WTC11 (cell line): Measurements from ENCODE around the gene UBL4A. TPM values are rescaled to one million over a fixed set of nuclear protein-coding genes. Genes with fewer than 3 reads are reported as not detected.

Experiments
- ATAC-seq: fragments of 200-7000 bp; cut with Tn5 transposase; 2 replicates; pipeline ENCODE4 v1.10.0; 2021; ENCODE audit warnings: mild to moderate bottlenecking, moderate library complexity
- CTCF ChIA-PET: fragments of 300-600 bp; sonication (Branson Sonifier 250); formaldehyde crosslinking; loops from one replicate; lab custom pipeline; 2021; ENCODE audit warnings: antibody characterized with exemption; lab: Charles Lee
- POLR2A ChIA-PET: fragments of 350-600 bp; sonication (Branson Sonifier 250); formaldehyde crosslinking; loops from one replicate; lab custom pipeline; 2021; ENCODE audit warnings: antibody characterized with exemption; lab: Charles Lee
- DNase-seq: peaks from one replicate; pipeline ENCODE4 v3.0.0; 2021; ENCODE audit warnings: low spot score
- H3K27ac Mint-ChIP-seq: 2 replicates; pipeline ENCODE4 v1.8.0; 2021; ENCODE audit warnings: mixed read lengths
- H3K27me3 Mint-ChIP-seq: 2 replicates; pipeline ENCODE4 v1.8.0; 2021; ENCODE audit warnings: low read depth, mild to moderate bottlenecking, moderate library complexity, mixed read lengths
- H3K36me3 Mint-ChIP-seq: 2 replicates; pipeline ENCODE4 v1.8.0; 2021; ENCODE audit warnings: mixed read lengths
- H3K4me1 Mint-ChIP-seq: 2 replicates; pipeline ENCODE4 v1.8.0; 2022; ENCODE audit warnings: mixed read lengths
- H3K4me3 Mint-ChIP-seq: 2 replicates; pipeline ENCODE4 v1.8.0; 2021; ENCODE audit warnings: mild to moderate bottlenecking, moderate library complexity, mixed read lengths
- H3K9me3 Mint-ChIP-seq: 2 replicates; pipeline ENCODE4 v1.8.0; 2021; ENCODE audit warnings: mixed read lengths
- CREB1 ChIP-seq: sonication (generic); formaldehyde crosslinking; IDR thresholded peaks from 2 replicates; pipeline ENCODE4 v1.8.0; 2023; ENCODE audit warnings: mild to moderate bottlenecking, missing genetic modification reagents
- FOXJ3 ChIP-seq: sonication (generic); formaldehyde crosslinking; IDR thresholded peaks from 2 replicates; pipeline ENCODE4 v1.9.0; 2021; ENCODE audit warnings: missing genetic modification reagents, mild to moderate bottlenecking, borderline replicate concordance
- FOXP1 ChIP-seq: sonication (generic); formaldehyde crosslinking; IDR thresholded peaks from 2 replicates; pipeline ENCODE4 v1.8.0; 2022; ENCODE audit warnings: missing genetic modification reagents, mild to moderate bottlenecking, moderate library complexity, borderline replicate concordance
- JUN ChIP-seq: sonication (generic); formaldehyde crosslinking; IDR thresholded peaks from 2 replicates; pipeline ENCODE4 v1.8.0; 2023; ENCODE audit warnings: mild to moderate bottlenecking, missing genetic modification reagents
- NFE2L1 ChIP-seq: sonication (generic); formaldehyde crosslinking; IDR thresholded peaks from 2 replicates; pipeline ENCODE4 v1.8.1; 2023; ENCODE audit warnings: missing genetic modification reagents
- NFYB ChIP-seq: sonication (generic); formaldehyde crosslinking; conservative IDR thresholded peaks from 2 replicates; pipeline ENCODE4 v1.8.0; 2022; ENCODE audit warnings: low read depth, missing genetic modification reagents
- NR2C2 ChIP-seq: sonication (generic); formaldehyde crosslinking; IDR thresholded peaks from 2 replicates; pipeline ENCODE4 v1.8.0; 2022; ENCODE audit warnings: mild to moderate bottlenecking, missing genetic modification reagents
- SMAD4 ChIP-seq: sonication (generic); formaldehyde crosslinking; IDR thresholded peaks from 2 replicates; pipeline ENCODE4 v1.8.0; 2022; ENCODE audit warnings: mild to moderate bottlenecking, missing genetic modification reagents
- SOX15 ChIP-seq: fragments of 250-450 bp; sonication (Bioruptor Pico); IDR thresholded peaks from 2 replicates; pipeline ENCODE4 v1.9.0; 2021; ENCODE audit warnings: mild to moderate bottlenecking
- TEAD1 ChIP-seq: sonication (generic); formaldehyde crosslinking; IDR thresholded peaks from 2 replicates; pipeline ENCODE4 v1.8.0; 2022; ENCODE audit warnings: mild to moderate bottlenecking, missing genetic modification reagents
- TP53 ChIP-seq: sonication (generic); formaldehyde crosslinking; IDR thresholded peaks from 2 replicates; pipeline ENCODE4 v1.8.1; 2023; ENCODE audit warnings: mild to moderate bottlenecking, missing genetic modification reagents
- ZNF396 ChIP-seq: fragments of 250-450 bp; sonication (Bioruptor Pico); IDR thresholded peaks from 2 replicates; pipeline ENCODE4 v1.8.0; 2021; ENCODE audit warnings: mild to moderate bottlenecking, moderate library complexity, borderline replicate concordance
- total RNA-seq: library from RNA; stranded (reverse); gene quantifications from 3 replicates; pipeline ENCODE4 v1.2.3, GENCODE V29; 2021
- TF ChIP-seq, protein P1 (sequence below): sonication (generic); formaldehyde crosslinking; IDR thresholded peaks from 2 replicates; pipeline ENCODE4 v1.8.1; 2023; ENCODE audit warnings: mild to moderate bottlenecking, missing genetic modification reagents
- TF ChIP-seq, protein P2 (sequence below): sonication (generic); formaldehyde crosslinking; IDR thresholded peaks from 2 replicates; pipeline ENCODE4 v1.8.0; 2022; ENCODE audit warnings: mild to moderate bottlenecking, missing genetic modification reagents
- TF ChIP-seq, protein P3 (sequence below): fragments of 250-450 bp; sonication (Bioruptor Pico); conservative IDR thresholded peaks from 2 replicates; pipeline ENCODE4 v1.9.0; 2021; ENCODE audit warnings: mild to moderate bottlenecking
- TF ChIP-seq, protein P4 (sequence below): sonication (generic); formaldehyde crosslinking; IDR thresholded peaks from 2 replicates; pipeline ENCODE4 v1.8.0; 2022; ENCODE audit warnings: mild to moderate bottlenecking, missing genetic modification reagents
- TF ChIP-seq, protein P5 (sequence below): sonication (generic); formaldehyde crosslinking; IDR thresholded peaks from 2 replicates; pipeline ENCODE4 v1.8.0; 2022; ENCODE audit warnings: mild to moderate bottlenecking, missing genetic modification reagents
- TF ChIP-seq, protein P6 (sequence below): sonication (generic); formaldehyde crosslinking; IDR thresholded peaks from 2 replicates; pipeline ENCODE4 v1.8.0; 2023; ENCODE audit warnings: mild to moderate bottlenecking, missing genetic modification reagents
- TF ChIP-seq, protein P7 (sequence below): sonication (generic); formaldehyde crosslinking; IDR thresholded peaks from 2 replicates; pipeline ENCODE4 v1.8.1; 2023; ENCODE audit warnings: mild to moderate bottlenecking, moderate library complexity, missing genetic modification reagents
- TF ChIP-seq, protein P8 (sequence below): fragments of 250-450 bp; sonication (Bioruptor Pico); IDR thresholded peaks from 2 replicates; pipeline ENCODE4 v1.9.0; 2021; ENCODE audit warnings: moderate library complexity, mild to moderate bottlenecking, inconsistent platforms, borderline replicate concordance

Gene UBL4A
- total RNA-seq, 1 experiment from 2014 or later, result 34.0 TPM

DNA sequence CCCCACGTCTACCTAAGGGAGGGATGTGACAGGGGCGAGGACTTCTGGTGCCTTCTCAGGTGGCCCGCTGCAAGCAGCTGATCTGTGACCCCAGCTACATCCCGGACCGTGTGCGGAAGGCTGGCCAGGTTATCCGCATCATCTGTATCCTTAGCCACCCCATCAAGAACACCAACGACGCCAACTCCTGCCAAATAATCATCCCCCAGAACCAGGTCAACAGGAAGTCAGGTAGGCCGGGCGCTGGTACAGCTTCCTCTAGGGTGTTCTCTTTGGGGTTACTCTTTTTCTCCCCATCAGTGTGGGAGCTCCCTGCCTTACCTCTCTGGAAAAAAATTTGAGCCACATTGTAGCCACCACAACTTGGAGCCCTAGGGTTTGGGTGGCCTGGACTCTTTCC, 44.9 kb downstream of the UBL4A start:
- ATAC-seq (no peak), DNase-seq (no peak)
- H3K4me1 Mint-ChIP-seq, result peaks cover 5% of the 10 kb centered on the region
- POLR2A ChIA-PET, result interaction anchor here (0.9 kb wide), 1 partner anchor 49 kb away, joined by 3 read pairs; the partner anchor contains the start of gene SLC10A3
- CTCF ChIA-PET, result no interaction called here
- no peak overlapping the region for H3K27ac Mint-ChIP-seq
- no peak overlapping the region for H3K4me3 Mint-ChIP-seq
- H3K36me3 Mint-ChIP-seq, result peaks cover 15% of the 10 kb centered on the region
- TF ChIP-seq, protein P1, sequence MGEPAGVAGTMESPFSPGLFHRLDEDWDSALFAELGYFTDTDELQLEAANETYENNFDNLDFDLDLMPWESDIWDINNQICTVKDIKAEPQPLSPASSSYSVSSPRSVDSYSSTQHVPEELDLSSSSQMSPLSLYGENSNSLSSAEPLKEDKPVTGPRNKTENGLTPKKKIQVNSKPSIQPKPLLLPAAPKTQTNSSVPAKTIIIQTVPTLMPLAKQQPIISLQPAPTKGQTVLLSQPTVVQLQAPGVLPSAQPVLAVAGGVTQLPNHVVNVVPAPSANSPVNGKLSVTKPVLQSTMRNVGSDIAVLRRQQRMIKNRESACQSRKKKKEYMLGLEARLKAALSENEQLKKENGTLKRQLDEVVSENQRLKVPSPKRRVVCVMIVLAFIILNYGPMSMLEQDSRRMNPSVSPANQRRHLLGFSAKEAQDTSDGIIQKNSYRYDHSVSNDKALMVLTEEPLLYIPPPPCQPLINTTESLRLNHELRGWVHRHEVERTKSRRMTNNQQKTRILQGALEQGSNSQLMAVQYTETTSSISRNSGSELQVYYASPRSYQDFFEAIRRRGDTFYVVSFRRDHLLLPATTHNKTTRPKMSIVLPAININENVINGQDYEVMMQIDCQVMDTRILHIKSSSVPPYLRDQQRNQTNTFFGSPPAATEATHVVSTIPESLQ (CRISPR knock-in tag), result no peak
- TF ChIP-seq, protein P2, sequence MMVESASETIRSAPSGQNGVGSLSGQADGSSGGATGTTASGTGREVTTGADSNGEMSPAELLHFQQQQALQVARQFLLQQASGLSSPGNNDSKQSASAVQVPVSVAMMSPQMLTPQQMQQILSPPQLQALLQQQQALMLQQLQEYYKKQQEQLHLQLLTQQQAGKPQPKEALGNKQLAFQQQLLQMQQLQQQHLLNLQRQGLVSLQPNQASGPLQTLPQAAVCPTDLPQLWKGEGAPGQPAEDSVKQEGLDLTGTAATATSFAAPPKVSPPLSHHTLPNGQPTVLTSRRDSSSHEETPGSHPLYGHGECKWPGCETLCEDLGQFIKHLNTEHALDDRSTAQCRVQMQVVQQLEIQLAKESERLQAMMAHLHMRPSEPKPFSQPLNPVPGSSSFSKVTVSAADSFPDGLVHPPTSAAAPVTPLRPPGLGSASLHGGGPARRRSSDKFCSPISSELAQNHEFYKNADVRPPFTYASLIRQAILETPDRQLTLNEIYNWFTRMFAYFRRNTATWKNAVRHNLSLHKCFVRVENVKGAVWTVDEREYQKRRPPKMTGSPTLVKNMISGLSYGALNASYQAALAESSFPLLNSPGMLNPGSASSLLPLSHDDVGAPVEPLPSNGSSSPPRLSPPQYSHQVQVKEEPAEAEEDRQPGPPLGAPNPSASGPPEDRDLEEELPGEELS (CRISPR knock-in tag), result no peak
- no peak for TF ChIP-seq JUN (CRISPR knock-in tag)
- TF ChIP-seq CREB1 (CRISPR knock-in tag), result no peak
- no peak for TF ChIP-seq NFYB (CRISPR knock-in tag)
- TF ChIP-seq, protein P3, sequence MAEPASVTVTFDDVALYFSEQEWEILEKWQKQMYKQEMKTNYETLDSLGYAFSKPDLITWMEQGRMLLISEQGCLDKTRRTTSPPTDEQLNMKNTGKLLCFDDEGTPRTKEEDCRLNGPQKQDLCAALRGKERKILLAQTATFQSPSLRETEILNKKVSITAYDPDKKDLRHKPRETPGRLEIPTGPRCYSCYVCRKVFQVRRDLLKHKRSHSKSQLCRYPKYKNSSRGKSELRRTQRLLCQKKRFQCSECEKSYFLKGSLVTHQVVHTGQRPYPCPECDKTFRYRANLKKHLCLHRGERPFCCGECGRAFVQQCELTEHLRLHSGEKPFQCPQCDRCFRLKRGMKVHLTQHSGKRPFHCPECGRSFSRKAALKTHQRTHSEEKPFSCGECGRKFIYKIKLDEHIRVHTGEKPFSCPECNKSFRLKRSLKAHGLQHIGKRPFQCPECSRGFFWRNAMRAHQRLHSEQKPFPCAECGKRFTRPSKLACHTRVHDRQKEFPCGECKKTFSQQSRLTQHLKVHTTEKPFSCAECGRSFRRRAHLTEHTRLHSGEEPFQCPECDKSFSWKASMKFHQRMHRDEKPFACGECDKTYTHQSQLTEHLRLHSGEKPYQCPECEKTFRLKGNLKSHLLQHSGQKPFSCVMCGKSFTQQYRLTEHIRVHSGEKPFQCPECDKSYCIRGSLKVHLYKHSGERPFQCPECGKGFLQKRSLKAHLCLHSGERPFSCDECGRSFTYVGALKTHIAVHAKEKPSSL (CRISPR knock-in tag), result no peak
- TF ChIP-seq NFE2L1 (CRISPR knock-in tag), result no peak
- no peak for TF ChIP-seq SOX15
- no peak for TF ChIP-seq TEAD1 (CRISPR knock-in tag)
- TF ChIP-seq, protein P4, sequence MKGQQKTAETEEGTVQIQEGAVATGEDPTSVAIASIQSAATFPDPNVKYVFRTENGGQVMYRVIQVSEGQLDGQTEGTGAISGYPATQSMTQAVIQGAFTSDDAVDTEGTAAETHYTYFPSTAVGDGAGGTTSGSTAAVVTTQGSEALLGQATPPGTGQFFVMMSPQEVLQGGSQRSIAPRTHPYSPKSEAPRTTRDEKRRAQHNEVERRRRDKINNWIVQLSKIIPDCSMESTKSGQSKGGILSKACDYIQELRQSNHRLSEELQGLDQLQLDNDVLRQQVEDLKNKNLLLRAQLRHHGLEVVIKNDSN (CRISPR knock-in tag), result no peak
- TF ChIP-seq, protein P5, sequence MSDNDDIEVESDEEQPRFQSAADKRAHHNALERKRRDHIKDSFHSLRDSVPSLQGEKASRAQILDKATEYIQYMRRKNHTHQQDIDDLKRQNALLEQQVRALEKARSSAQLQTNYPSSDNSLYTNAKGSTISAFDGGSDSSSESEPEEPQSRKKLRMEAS, result no peak
- TF ChIP-seq, protein P6, sequence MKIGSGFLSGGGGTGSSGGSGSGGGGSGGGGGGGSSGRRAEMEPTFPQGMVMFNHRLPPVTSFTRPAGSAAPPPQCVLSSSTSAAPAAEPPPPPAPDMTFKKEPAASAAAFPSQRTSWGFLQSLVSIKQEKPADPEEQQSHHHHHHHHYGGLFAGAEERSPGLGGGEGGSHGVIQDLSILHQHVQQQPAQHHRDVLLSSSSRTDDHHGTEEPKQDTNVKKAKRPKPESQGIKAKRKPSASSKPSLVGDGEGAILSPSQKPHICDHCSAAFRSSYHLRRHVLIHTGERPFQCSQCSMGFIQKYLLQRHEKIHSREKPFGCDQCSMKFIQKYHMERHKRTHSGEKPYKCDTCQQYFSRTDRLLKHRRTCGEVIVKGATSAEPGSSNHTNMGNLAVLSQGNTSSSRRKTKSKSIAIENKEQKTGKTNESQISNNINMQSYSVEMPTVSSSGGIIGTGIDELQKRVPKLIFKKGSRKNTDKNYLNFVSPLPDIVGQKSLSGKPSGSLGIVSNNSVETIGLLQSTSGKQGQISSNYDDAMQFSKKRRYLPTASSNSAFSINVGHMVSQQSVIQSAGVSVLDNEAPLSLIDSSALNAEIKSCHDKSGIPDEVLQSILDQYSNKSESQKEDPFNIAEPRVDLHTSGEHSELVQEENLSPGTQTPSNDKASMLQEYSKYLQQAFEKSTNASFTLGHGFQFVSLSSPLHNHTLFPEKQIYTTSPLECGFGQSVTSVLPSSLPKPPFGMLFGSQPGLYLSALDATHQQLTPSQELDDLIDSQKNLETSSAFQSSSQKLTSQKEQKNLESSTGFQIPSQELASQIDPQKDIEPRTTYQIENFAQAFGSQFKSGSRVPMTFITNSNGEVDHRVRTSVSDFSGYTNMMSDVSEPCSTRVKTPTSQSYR (CRISPR knock-in tag), result no peak
- no peak for TF ChIP-seq FOXP1 (CRISPR knock-in tag)
- no peak for TF ChIP-seq FOXJ3 (CRISPR knock-in tag)
- TF ChIP-seq, protein P7, sequence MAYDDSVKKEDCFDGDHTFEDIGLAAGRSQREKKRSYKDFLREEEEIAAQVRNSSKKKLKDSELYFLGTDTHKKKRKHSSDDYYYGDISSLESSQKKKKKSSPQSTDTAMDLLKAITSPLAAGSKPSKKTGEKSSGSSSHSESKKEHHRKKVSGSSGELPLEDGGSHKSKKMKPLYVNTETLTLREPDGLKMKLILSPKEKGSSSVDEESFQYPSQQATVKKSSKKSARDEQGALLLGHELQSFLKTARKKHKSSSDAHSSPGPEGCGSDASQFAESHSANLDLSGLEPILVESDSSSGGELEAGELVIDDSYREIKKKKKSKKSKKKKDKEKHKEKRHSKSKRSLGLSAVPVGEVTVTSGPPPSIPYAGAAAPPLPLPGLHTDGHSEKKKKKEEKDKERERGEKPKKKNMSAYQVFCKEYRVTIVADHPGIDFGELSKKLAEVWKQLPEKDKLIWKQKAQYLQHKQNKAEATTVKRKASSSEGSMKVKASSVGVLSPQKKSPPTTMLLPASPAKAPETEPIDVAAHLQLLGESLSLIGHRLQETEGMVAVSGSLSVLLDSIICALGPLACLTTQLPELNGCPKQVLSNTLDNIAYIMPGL (CRISPR knock-in tag), result no peak
- no peak for TF ChIP-seq TP53 (CRISPR knock-in tag)
- TF ChIP-seq, protein P8, sequence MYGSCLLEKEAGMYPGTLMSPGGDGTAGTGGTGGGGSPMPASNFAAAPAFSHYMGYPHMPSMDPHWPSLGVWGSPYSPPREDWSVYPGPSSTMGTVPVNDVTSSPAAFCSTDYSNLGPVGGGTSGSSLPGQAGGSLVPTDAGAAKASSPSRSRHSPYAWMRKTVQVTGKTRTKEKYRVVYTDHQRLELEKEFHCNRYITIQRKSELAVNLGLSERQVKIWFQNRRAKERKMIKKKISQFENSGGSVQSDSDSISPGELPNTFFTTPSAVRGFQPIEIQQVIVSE (CRISPR knock-in tag), result no peak
- no peak for TF ChIP-seq NR2C2 (CRISPR knock-in tag)
- no peak for TF ChIP-seq ZNF396 (CRISPR knock-in tag)
- TF ChIP-seq SMAD4 (CRISPR knock-in tag), result no peak
- no peaks in the 10 kb centered on the region for H3K9me3 Mint-ChIP-seq
- no peaks in the 10 kb centered on the region for H3K27me3 Mint-ChIP-seq
